HG02870 (cell line): ENCODE data around the gene HSD17B8.

Experiments used
- ATAC-seq: cut with Tn5 transposase; IDR thresholded peaks from one replicate; pipeline ENCODE4 v1.9.1; 2021; ENCODE audit warnings: mild to moderate bottlenecking, moderate library complexity; ENCODE audit not compliant: unreplicated experiment

Gene HSD17B8

DNA sequence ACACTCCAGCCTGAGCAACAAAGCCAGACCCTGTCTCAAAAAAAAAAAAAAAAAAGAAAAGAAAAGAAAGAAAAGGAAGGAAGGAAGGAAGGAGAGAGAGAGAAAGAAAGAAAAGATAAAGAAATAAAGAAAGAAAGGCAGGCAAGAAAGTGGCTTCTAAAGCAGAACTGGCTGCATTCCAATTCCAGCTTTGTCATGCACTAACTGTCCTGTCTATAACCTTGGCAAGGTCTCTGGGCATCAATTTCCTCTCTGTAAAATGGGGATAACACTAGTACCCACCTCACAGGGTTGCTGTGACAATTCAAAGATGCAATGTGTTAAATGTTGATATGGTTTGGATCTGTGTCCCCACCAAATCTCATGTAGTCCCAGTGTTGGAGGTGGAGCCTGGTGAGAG, 31.9 kb downstream of the HSD17B8 start:
- no peak for ATAC-seq

DNA sequence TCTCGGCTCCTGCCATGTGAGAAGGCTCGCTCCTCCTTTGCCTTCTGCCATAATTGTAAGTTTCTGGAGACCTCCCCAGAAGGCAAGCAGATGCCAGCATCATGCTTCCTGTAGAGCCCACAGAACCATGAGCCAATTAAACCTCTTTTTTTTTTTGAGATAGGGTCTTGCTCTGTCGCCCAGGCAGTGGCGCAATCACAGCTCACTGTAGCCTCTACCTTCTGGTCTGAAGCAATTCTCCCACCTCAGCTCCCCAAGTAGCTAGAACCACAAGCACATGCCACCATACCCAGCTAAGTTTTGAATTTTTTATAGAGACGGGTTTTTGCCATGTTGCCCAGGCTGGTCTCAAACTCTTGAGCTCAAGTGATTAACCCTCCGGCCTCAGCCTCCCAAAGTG, 32.4 kb downstream of the HSD17B8 start:
- no peak for ATAC-seq

DNA sequence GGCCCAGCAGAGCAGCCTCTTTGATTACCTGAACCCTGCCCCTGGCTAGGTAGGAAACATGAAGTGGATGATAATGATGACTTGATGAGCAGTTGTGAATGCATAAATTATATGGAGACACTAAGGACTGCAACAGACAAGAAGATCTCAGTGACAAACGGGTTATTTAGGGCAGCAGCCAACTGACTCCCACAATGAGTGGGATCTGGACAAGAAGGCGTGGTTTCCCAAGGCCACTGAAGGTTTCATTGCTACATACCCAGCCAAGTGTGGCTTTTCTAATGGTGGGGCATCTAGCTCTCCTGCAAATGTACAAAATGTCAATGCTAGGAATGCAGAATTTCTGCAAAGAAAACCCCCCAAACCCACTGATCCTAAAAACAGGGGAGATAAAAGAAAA, 33.3 kb downstream of the HSD17B8 start:
- ATAC-seq = no peak

DNA sequence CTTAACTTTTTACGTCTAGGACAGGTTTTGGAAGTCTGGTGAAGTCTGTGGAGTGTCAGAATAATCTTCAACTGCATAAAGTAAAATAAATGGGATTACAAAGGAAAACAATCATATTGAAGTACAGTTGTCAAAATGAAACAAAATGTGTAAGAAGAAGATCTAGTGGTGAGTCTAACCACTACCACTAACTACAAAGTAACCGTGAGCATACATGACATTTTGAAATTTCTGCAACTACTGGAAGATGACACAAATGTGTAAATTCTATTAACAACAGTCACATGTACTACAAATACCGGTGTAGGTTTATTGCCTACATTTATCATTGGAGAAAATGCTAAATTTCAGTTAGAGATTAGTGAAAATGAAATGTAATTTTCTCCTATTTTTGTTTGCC, 37.5 kb downstream of the HSD17B8 start:
- ATAC-seq = no peak

DNA sequence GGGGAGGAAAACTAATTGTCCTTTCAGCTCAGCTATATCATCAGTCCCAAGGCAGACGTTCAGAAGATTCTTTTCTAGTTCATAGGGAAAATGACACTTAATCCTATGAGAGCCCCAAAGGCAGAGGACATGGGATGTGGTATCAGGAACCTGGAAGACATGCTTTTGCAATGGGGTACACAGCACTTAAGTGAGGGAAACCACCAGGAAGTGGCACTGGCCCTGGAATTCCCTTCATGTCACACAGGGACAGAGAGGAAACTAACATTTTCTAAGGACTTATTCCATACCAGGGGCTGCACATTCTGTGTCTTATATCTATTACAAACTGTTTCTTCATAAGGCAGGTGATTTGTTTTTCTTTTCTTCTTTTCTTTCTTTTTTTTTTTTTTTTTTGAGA, 39.0 kb downstream of the HSD17B8 start:
- no peak for ATAC-seq

DNA sequence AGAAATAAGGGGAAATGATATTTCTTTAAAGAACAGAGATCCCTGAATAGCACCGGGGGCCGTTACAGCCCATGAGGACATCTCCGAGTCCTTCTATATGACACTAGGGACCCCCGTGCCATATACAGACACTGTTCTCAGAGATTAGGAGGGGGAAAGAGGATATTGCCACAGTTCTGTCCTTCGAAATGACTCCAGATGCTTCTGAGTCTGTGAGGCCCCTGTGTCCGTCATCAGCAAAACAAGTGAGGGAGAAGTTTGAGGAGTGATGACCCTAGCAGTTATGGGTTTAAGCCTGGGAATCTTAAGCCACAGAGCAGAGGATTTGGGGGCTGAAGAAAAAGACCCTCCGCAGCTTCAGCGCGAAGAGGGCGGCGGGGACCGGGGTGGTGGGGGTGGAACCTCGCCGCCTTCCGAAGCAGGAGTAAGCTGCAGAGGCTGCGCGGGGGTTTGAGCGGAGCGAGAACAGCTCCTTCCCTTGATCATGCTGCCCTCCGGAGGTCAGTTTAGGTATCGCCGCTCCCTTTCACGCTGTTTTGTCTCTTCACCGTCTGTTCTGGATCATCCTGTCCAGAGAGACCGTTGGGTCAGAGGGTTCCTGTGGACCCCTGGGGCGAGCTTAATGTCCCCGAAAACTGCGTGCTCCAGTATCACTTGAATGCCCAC, 43.7 kb downstream of the HSD17B8 start:
- no peak for ATAC-seq

DNA sequence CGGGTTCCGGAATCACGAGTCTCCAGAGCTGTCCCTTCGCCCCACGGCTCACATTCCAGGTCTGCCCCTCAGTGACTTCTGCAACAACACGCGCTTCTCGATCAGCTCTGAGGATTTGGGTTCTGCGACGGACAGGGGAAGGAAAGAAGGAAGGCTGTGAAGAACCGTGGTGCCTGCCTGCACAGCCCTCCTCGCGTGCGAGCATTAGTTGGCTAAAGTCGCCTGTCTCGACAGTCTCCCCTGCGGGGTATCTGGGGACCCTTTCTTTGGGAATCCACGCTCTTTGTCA, 44.1 kb downstream of the HSD17B8 start:
- no peak for ATAC-seq

DNA sequence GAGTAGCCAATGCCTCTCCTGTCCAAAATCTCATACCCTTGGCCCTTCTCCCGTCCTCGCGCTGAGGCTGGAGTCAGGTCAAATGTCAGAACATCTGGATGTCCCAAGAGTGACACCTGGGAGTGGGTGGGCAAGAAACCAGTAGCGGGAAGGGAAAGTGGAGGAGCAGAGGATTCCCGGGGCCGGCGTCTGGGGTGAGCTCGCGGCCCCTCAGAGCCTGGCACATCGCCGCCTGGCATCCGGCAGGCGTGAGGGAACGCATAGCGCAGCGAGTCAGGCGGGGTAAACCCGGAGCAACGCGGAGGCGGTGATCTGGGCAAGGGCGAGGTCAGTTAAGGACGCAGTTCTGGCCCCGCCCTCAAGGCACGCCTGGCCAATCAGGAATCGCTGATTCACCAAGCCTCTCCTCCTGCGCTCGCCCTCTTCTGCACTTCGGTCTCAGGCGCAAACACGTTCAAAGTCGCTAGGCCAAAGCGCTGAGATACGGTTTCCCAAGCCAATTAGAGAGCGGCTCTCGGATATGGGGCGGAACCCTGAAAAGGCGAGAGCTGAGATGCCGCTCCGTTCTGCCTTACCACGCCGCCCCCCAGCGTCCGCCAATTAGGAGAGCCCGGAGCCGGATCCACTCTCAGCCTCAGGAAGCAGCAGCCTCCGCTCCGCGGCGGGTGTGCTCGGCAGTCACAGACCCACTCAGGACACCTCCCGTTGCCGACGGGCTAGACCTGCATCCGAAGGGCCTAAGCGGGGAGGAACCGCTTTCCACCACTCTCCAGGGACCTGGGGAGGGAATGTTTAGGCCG, 44.7 kb downstream of the HSD17B8 start:
- ATAC-seq = peak; percentile 91

DNA sequence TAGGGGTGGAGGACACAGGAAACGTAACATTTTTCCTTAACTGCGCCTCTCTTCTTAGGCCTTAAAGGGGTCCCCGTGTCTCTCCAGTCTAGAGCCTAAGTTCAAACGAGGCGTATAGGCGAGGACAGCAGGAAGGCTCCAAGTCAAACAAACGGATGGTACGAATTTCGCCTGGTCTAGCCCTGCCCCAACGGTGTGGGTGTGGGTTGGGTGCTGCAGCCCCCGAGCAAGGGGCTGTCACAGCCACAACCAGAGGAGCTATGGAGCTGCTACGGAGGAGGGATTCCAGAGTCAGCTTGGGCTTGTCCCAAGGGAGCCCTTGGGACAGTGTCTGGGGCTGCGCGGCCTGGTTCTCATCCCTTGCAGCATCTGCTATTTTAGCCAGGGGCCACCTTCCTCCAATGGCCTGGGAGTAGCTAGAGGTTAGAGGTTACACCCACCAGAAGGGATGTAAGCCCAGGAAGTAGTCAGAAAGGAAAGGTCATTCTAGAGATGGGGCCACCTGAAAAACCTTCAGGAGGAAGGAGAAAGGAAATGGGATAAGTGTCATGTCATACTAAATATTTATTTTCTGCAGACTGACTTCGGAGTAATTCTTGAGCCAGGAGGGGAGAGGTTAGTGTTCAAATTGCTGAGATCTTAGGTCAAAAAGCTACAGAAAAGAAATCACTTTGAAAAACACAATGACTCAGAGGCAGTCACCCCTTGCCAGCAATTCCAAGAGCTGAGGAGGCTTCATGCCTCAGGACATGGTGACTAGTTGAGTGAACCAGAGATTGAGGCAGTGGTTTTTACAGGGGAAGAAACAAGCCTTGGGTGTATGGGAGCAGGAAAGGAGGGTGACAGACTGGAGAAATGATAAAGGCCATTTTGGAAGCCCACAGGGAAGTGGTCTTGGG, 45.5 kb downstream of the HSD17B8 start:
- no peak for ATAC-seq

DNA sequence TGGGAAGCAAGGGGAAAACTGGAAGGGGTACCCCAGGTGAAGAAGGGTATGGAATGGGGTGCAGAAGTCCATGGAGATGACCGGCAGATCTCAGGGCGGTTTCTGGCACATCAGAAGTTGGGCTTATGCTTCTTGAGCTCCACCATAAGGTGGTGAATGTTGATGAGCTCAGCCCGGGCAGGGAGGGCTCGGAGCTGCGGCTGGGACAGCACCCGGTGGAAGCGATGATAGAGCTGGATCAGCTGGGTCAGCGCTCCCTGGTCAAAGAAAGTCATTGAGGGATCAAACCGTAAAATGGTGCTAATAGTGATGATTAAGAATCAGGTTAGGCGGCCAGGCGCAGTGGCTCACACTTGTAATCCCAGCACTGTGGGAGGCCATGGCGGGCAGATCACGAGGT, 46.3 kb downstream of the HSD17B8 start:
- no peak for ATAC-seq

DNA sequence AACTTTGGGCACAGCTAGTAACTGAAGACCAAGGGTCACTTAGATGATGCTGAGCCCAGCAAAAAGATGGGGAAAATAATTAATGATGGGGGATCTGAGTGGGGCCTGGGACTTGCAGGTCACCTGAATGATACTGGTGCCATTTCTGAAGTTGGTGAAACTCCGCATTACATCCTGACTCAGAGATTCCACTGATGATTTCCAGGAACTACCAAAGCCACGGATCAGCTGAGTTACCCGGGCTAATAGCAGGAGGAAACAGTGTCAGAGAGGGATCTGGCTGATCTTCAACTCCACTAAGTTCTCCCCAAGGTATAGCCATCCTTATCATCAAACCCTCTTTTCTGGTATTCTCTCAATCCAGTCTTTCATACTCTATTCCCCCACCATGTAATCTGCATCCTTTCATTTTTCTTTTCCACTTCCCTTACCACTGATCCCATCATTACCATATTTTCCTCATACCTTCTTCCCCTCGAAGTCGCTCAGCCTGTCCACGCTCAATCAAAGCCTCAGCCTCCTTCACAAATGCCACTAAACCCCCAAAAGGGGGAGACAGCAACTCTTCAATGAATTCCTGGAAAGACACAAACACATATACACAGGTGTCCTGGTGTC, 47.0 kb downstream of the HSD17B8 start:
- no peak for ATAC-seq

DNA sequence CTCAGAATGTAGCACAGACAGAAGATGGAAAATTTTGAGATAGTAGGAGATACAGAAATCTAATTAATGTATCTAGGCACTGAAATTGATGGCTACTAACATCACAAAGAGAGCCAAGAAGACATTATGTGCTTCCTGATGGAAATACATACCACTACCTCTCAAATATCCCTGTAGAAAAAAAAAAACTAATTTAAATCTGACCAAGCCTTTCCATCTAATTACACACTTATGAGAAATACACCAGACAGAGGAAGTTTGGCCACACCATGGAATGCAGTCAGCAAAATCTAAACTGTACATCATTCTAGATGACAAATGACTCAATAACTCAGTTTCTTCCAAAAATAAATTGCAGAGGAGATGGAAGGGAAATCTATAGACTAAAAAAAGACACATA, 48.3 kb downstream of the HSD17B8 start:
- no peak for ATAC-seq

DNA sequence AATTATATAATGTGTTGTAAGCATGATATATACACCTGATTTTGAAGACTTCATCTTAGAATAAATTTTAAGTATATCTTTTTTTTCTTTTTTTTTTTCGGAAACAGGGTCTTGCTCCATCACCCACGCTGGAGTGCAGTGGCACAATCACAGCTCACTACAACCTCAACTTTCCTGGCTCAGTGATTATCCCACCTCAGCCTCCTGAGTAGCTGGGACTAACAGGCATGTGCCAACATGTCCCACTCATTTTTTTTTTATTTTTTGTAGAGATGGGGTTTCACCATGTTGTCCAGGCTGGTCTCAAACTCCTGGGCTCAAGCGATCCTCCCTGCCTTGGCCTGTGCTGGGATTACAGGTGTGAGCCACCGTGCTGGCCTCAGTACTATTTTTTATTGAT, 50.1 kb downstream of the HSD17B8 start:
- ATAC-seq = no peak
